OCI-LY3 (cell line): Measurements from ENCODE around the gene JMJD8.

Source experiments
- EZH2phosphoT487 ChIP-seq: fragments of 200-600 bp; shearing (Covaris generic); IDR thresholded peaks from 2 replicates; pipeline ENCODE4 v1.6.1; 2018; ENCODE audit warnings: antibody characterized with exemption, mixed run types, low read depth
- TF ChIP-seq, protein P1 (sequence below): fragments of 200-600, 300-600 bp; sonication (generic); IDR thresholded peaks from 2 replicates; pipeline ENCODE4 v1.5.1; 2014; ENCODE audit warnings: antibody characterized with exemption, low read length, low read depth

DNA sequence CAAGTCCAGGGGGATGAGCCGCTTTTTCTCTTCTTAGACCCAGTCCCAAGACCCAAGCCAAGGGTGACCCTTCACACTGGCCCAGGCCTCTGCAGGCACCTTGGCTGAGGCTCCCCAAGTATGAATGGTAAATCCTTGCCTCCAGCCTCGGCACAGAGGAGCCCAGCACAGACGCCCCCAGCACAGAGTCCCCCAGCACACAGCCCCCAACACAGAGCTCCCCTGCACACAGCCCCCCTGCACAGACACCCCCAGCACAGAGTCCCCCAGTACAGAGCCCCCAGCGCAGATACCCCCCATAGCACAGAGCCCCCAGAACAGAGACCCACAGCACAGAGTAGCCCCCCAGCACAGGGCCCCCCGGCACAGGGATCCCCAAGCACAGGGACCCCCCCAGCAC, 43.5 kb downstream of the JMJD8 start:
- TF ChIP-seq, protein P1, sequence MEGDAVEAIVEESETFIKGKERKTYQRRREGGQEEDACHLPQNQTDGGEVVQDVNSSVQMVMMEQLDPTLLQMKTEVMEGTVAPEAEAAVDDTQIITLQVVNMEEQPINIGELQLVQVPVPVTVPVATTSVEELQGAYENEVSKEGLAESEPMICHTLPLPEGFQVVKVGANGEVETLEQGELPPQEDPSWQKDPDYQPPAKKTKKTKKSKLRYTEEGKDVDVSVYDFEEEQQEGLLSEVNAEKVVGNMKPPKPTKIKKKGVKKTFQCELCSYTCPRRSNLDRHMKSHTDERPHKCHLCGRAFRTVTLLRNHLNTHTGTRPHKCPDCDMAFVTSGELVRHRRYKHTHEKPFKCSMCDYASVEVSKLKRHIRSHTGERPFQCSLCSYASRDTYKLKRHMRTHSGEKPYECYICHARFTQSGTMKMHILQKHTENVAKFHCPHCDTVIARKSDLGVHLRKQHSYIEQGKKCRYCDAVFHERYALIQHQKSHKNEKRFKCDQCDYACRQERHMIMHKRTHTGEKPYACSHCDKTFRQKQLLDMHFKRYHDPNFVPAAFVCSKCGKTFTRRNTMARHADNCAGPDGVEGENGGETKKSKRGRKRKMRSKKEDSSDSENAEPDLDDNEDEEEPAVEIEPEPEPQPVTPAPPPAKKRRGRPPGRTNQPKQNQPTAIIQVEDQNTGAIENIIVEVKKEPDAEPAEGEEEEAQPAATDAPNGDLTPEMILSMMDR: no peak
- TF ChIP-seq EZH2phosphoT487: no peak
